ENCODE measurements around the gene DLG5.

DLG5 gene

DNA sequence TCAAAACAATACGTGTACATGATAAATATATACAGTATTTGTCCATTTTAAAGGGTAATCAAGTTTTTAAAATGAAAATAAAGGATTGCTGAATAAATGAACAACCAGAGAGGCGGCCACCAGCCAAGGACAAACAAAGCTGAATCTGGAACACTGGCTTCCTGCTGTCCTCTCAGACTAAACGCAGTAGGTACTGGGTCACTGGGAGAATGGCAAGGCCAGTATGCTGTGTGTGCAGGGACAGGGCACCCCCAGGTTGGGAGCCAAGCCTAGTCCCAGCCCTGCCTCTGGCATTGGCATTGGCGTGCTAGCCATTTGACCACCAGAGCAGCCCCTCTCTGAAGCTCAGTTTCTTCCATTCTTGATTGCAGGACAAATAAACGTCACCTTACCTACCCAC is 33.8 kb downstream of the DLG5 start:
- H3K27ac Mint-ChIP-seq: no peak overlapping the region
- peaks cover 2% of the 10 kb centered on the region for H3K27me3 Mint-ChIP-seq
- H3K36me3 Mint-ChIP-seq: no peaks in the 10 kb centered on the region
- H3K9me3 Mint-ChIP-seq: no peaks in the 10 kb centered on the region
- H3K4me3 Mint-ChIP-seq: no peak overlapping the region
- no peaks in the 10 kb centered on the region for H3K4me1 Mint-ChIP-seq

DNA sequence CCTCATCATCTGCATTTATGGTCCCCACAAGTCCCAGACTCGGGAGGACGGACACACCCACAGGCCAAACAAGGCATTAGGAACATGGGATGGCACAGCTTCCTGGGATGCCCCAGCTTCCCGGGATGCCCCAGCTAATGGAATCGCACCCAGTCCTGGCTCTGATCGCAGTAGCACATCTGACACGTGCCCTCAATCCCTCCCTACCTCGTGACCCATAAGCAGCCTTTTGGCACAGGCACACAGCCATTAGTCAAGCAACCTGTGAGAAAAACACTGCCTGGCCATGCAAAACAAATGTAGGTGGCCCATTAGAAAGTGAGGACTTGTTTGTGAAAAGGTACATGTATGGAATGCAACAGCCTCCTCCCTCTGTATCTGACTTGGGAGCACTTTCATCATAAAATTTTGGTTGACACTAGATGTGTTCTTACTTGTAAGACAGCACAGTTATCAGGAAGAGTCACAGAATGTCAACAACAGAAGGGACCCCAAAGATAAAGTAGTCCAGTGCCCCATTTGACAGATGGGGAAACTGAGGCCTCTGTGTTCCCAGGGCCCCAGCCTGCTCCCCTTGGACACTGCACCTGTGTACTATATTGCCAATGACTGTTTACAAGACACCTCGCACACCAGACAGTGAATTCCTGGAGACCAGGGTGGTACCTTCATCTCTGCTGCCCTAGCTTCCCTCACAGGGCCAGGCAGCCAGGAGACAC is 34.4 kb downstream of the DLG5 start:
- Mint-ChIP-seq H3K4me1 (no peaks in the 10 kb centered on the region), H3K27ac (no peak overlapping the region), H3K27me3 (peaks cover 2% of the 10 kb centered on the region), H3K4me3 (no peak overlapping the region), H3K36me3 (no peaks in the 10 kb centered on the region), H3K9me3 (no peaks in the 10 kb centered on the region)

DNA sequence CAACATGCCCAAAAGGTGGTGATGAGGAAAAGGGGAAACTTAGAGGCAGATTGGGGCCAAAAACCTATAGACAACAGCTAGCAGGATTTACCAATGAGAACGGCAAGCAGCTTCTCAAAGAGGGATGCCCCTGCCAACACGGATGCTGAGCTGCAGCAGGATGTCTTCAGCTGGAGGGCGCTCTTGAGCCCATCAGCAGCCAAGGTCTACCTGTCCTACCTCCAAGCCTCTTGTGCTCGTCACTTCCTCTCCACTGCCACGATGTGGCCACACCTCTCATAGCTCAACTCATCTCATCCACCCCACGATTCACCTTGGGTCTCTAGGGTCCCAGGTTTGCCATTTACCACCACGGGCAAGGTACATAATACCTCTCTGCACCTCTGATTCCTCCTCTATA is 36.5 kb downstream of the DLG5 start:
- Mint-ChIP-seq H3K4me3 (no peak overlapping the region), H3K27me3 (no peaks in the 10 kb centered on the region), H3K27ac (no peak overlapping the region), H3K9me3 (no peaks in the 10 kb centered on the region), H3K36me3 (no peaks in the 10 kb centered on the region), H3K4me1 (no peaks in the 10 kb centered on the region)

- H3K27ac Mint-ChIP-seq: no peak overlapping the region
- no peak overlapping the region for H3K4me3 Mint-ChIP-seq
- no peaks in the 10 kb centered on the region for H3K4me1 Mint-ChIP-seq
- no peaks in the 10 kb centered on the region for H3K36me3 Mint-ChIP-seq
- H3K27me3 Mint-ChIP-seq: no peaks in the 10 kb centered on the region
- H3K9me3 Mint-ChIP-seq: no peaks in the 10 kb centered on the region
Measured at GRCh38 chr10:77889277-77889903, 37.2 kb downstream of the DLG5 start.

DNA sequence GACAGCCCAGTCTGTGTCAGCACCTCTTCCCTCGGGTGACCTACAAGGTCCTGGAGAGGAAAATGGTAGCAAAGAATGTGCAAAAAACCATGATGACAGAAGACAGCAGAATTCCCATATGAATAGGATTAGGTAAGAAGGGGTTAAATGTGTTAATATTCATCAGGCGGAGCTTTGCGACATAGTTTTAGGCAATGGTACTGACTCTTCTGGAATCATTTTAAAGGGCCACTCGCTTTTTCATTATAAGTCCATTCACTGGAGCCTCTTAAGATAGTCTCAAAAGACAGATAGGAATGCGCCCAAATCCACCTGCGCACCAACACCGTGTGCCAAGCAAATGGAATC is 38.2 kb downstream of the DLG5 start:
- H3K4me1 Mint-ChIP-seq: no peaks in the 10 kb centered on the region
- H3K27ac Mint-ChIP-seq: no peak overlapping the region
- H3K4me3 Mint-ChIP-seq: no peak overlapping the region
- H3K27me3 Mint-ChIP-seq: no peaks in the 10 kb centered on the region
- H3K36me3 Mint-ChIP-seq: no peaks in the 10 kb centered on the region
- no peaks in the 10 kb centered on the region for H3K9me3 Mint-ChIP-seq

DNA sequence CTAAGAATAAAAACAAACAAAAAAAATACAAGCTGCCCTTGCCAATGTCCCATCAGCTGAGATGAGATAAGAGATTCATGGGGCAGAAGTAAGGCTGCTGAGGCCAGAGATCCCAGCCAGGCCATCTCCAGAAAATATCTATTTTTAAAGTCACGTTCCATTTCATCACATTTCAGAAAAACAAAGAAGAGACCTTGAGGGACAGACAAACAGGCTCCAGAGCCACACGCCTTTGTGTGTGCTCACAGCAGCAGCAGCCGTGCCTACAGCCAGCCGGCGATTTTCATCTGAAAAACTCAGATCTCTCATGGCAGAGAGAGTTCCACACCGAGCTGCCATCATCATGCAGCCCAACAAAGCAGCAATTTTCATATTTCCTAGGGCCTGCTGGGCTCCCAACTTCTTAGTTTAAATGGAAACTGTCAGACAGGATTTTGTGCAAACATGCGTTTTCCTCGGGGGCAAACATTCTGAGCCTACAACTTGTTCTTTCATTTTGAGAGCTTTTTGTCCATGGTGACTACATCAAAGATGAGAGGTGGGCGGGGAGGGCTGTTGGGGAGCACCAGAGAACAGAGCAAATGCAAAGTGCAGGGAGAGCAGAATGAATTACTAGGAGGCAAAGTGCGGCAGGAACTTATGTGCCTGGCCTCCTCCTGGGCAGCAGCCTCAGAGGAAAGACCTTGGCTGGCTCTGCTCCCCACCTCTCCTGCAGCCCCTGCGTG is 38.8 kb downstream of the DLG5 start:
- Mint-ChIP-seq H3K27me3 (no peaks in the 10 kb centered on the region), H3K36me3 (no peaks in the 10 kb centered on the region), H3K4me3 (no peak overlapping the region), H3K27ac (no peak overlapping the region), H3K4me1 (no peaks in the 10 kb centered on the region), H3K9me3 (no peaks in the 10 kb centered on the region)

DNA sequence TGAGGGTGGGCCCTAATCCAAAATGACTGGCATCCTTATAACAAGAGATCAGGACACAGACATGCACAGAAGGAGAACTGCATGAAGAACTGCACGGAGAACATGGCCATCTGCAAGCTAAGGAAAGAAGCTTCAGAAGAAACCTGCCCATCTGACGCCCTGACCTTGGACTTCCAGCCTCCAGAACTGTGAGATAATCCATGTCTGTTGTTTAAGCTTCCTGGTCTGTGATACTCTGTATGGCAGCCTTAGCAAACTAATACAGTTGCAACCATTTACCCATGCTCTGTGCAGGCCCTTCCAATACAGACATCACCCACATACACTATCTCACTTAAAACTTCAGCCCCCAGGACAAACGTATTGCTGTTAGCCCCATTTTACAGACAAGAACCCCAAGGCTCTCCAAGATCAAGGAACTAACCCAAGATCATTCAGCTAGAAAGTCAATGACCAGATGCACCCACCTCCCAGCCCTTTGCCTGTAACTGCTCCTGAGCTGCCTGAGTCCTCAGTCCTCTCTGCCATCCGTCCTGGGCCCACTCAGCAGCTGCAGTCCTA is 39.7 kb downstream of the DLG5 start:
- Mint-ChIP-seq H3K36me3 (no peaks in the 10 kb centered on the region), H3K4me1 (no peaks in the 10 kb centered on the region), H3K27me3 (no peaks in the 10 kb centered on the region), H3K27ac (no peak overlapping the region), H3K9me3 (no peaks in the 10 kb centered on the region), H3K4me3 (no peak overlapping the region)

DNA sequence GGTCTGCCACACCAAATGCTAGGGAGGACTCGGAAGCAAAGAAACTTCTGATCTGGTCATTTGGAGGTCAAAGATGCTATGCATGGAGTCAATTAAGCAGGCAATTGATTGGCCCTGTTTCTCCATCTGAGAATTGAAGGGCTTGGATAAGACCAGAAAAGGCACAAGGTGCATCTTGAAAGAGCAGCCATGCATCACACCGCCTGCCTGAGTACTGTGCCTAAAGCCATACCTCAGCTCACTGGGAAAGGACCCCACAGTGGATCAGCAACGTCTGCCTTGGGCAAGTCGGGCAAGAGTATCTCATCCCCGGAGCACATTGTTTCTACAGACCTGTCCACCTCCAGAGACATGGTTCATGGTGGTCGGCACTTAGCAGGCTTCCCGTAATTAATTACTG is 42.4 kb downstream of the DLG5 start:
- H3K4me1 Mint-ChIP-seq: no peaks in the 10 kb centered on the region
- no peaks in the 10 kb centered on the region for H3K27me3 Mint-ChIP-seq
- no peaks in the 10 kb centered on the region for H3K9me3 Mint-ChIP-seq
- no peak overlapping the region for H3K27ac Mint-ChIP-seq
- no peak overlapping the region for H3K4me3 Mint-ChIP-seq
- no peaks in the 10 kb centered on the region for H3K36me3 Mint-ChIP-seq

- no peaks in the 10 kb centered on the region for H3K9me3 Mint-ChIP-seq
- no peak overlapping the region for H3K27ac Mint-ChIP-seq
- no peaks in the 10 kb centered on the region for H3K27me3 Mint-ChIP-seq
- no peak overlapping the region for H3K4me3 Mint-ChIP-seq
- H3K36me3 Mint-ChIP-seq: no peaks in the 10 kb centered on the region
- H3K4me1 Mint-ChIP-seq: peaks cover 7% of the 10 kb centered on the region
Measured at GRCh38 chr10:77881636-77882035, 44.9 kb downstream of the DLG5 start.

DNA sequence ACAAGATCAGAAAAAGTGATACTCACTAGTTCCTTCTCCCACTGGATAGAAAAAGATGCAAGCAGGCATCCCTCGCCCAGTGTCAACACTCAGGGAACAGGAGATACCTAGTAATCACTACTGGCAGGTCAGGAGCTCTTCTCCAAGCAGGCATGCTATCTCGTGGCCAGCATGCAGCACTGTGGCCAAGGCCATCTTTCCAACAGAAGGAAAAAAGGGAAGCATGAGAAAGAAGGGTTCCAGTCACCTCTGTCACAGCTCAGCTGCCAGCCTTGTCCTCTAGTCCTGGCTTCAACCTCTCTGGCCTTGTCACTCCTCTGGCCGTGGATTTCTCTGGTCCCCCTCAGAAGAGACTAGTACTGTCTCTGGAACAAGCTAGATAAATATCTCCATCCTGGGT is 45.3 kb downstream of the DLG5 start:
- Mint-ChIP-seq H3K4me1 (peaks cover 7% of the 10 kb centered on the region), H3K27ac (no peak overlapping the region), H3K27me3 (no peaks in the 10 kb centered on the region), H3K36me3 (no peaks in the 10 kb centered on the region), H3K4me3 (no peak overlapping the region), H3K9me3 (no peaks in the 10 kb centered on the region)

GRCh38 chr10:77879710-77880109 is 46.8 kb downstream of the DLG5 start:
- Mint-ChIP-seq H3K9me3 (no peaks in the 10 kb centered on the region), H3K27ac (no peak overlapping the region), H3K27me3 (no peaks in the 10 kb centered on the region), H3K36me3 (no peaks in the 10 kb centered on the region), H3K4me1 (peaks cover 7% of the 10 kb centered on the region), H3K4me3 (no peak overlapping the region)

- Mint-ChIP-seq H3K9me3 (no peaks in the 10 kb centered on the region), H3K27ac (no peak overlapping the region), H3K27me3 (no peaks in the 10 kb centered on the region), H3K4me3 (no peak overlapping the region), H3K36me3 (no peaks in the 10 kb centered on the region), H3K4me1 (peaks cover 10% of the 10 kb centered on the region)
Measured at GRCh38 chr10:77879065-77879464, 47.5 kb downstream of the DLG5 start.

- Mint-ChIP-seq H3K27ac (peak overlapping the region; percentile 52), H3K9me3 (no peaks in the 10 kb centered on the region), H3K27me3 (no peaks in the 10 kb centered on the region), H3K4me1 (peaks cover 18% of the 10 kb centered on the region), H3K36me3 (no peaks in the 10 kb centered on the region), H3K4me3 (no peak overlapping the region)
Measured at GRCh38 chr10:77877441-77878344, 48.9 kb downstream of the DLG5 start.

GRCh38 chr10:77875730-77876129 is 50.8 kb downstream of the DLG5 start:
- Mint-ChIP-seq H3K4me1 (peaks cover 18% of the 10 kb centered on the region), H3K36me3 (no peaks in the 10 kb centered on the region), H3K27ac (no peak overlapping the region), H3K9me3 (no peaks in the 10 kb centered on the region), H3K27me3 (no peaks in the 10 kb centered on the region), H3K4me3 (no peak overlapping the region)

DNA sequence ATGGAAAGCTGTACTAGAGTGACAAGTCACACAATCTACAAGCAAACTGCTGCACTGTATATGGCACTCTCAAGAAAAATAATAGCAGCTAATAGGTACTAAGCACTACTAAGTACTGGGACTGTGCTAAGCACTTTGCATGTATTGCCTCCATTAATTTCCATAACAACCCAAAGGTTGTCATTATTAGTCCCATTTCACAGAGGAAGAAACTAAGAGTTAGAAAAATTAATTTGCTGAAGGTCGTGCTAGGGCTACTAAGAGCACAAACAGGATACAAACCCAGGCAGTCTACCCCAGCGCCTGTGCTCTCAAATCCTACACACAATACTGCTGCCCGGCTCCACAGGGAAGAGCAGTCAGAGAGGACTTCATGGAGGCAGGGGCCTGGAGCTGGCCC is 51.7 kb downstream of the DLG5 start:
- Mint-ChIP-seq H3K36me3 (no peaks in the 10 kb centered on the region), H3K4me3 (no peak overlapping the region), H3K27me3 (no peaks in the 10 kb centered on the region), H3K9me3 (no peaks in the 10 kb centered on the region), H3K4me1 (peaks cover 18% of the 10 kb centered on the region), H3K27ac (no peak overlapping the region)

Measured in activated naive CD4-positive, alpha-beta T cell treated with anti-CD3 and anti-CD28 coated beads, Interleukin-2, amount 50 U/mL, for 24 hours (primary cell).